Inflammatory macrophage treated with lipopolysaccharide for 4 hours (primary cell): ENCODE data around the gene TTC32.

Source experiments
- DNase-seq: peaks from one replicate; pipeline ENCODE4 v3.0.0-alpha.2; 2020

TTC32 gene

GRCh38 chr2:19848029-19848750 is 53.6 kb downstream of the TTC32 start:
- DNase-seq, result no peak

- DNase-seq, result no peak
Observed at GRCh38 chr2:19847486-19847885, 54.3 kb downstream of the TTC32 start.
